ENCODE results near the gene CNTNAP4.

CNTNAP4 gene

DNA sequence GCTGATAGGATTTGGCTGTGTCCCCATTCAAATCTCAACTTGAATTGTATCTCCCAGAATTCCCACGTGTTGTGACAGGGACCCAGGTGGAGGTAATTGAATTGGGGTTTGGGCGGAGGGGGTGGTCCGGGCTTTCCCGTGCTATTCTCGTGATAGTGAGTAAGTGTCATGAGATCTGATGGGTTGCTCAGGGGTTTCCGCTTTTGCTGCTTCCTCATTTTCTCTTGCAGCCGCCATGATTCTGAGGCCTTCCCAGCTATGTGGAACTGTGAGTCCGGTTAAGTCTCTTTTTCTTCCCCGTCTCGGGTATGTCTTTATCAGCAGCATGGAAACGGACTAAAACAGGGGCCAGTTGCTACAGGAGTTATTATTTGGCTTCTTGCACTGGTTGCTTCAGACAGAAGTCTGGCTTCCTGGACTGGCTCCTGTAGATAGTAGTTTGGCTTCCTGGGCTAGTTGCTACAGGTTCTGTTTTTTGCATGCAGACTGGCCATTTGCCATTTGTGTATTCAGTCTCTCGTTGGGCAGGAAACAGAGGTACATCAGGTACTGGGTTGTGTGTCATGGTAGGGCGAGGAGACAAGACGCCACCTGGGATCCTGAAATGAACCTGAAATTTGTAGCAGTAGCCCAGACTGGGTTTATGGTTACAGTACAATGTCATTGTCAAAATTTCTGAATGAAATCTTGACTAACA is 32.6 kb downstream of the CNTNAP4 start:
- no peak for DNase-seq (ENCODE audit: low spot score)

DNA sequence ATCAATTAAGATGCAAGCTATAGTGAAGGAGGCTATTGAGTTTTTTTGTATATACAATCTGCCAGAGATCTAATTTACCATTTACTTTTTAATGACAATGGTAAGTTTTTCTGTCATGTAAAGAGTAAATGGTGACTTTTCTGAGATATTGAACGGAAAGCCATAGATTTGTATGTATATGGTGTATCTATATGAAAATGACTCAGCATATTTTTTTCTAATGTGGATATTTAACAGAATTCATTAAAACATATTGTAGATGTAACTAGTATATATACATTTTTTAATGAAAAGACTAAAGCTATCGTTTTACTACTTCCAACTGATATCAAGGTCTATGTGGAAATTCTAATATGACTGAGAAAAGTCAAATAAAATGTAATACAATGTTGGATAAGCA is 34.1 kb downstream of the CNTNAP4 start:
- DNase-seq (ENCODE audit: low spot score) = no peak

DNA sequence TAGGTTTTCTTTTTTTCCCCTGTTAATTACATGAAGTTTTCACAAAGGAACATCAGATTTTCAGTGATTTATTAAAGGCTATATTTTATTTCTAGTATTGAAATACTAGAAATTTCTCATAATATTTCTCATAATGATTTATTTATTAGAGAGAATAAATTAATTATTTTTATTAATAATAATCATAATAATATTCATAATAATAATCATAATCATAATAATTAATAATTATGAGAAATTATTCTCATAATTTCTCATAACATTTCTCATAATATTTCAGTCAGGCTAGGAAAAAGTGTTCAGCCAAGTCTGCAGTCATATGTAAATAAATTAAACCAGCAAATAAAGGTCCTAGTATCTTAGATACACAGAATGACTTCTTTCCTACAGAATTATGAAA is 41.4 kb downstream of the CNTNAP4 start:
- DNase-seq (ENCODE audit: low spot score) = no peak

DNA sequence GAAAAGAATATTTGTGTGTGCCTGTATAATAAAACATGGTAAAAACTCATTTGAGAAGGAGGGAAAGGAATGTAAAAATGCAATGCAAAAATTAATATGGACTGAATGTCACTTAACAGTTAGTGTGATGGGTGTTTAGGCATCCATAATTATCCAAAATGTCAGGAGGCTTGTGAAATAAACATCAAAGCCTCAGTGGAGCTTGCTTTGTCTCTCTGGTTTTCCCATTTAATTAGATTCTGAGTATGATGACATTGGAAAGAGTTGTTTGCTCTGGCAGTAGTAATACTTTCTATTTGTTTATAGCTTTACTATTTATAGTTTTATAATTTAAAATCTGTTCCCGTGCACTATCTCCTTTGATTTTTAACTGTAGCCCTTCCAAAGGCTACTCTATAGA is 51.9 kb downstream of the CNTNAP4 start:
- DNase-seq (ENCODE audit: low spot score) = no peak

DNA sequence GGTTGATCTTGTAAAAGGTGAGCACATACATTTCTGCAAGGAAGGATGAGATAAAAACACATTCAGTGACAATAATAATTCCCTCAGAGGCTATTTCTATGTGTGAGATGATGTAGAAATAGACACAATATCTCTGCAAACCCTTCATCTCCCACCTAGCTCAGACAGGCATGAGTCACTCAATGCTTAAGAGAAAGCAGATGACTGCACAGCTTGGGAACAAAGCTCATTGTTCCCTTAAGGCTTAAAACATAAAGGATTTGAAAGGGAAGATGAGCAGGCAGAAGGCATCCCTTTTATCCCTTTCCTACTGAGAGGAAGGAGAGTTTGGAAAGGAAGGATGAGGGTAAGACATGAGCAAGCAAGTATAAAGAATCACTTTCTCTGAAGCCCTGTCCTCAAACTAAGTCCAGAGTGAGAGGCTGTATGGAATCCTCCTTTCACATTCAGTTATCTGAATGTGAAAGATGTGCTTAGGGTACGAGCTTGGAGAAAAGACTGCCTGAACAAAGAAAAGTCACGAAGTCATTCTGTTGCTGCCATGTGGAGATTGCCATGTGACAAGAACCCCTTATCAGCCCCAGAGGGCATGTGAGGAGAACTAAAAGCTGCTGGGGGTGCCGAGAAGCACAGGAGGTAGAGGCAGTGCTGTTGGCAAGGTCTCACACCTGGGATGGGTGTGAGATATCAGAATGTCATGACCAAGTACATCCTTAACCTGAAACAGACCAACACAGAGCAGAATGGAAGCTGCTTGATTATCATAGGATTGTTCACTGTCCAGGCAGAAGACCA is 58.2 kb downstream of the CNTNAP4 start:
- DNase-seq (ENCODE audit: low spot score) = no peak

DNA sequence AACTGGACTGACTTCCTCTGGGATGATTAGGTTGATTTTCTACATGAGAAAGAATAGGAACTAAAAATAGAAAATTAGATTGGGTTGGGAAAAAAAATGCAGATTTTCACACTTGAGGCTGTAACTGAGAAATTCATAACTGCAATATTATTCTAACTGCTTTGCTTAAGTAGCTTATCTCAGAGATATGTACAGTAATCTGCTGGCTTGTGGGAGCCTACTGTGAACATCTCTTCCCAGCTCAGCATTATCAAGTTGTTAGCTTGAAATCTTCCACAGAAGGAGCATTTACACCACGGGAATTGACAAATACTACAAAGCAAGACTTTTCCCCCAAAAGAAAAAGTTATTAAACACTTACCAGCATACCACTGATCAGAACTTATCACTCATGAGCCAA is 58.9 kb downstream of the CNTNAP4 start:
- no peak for DNase-seq (ENCODE audit: low spot score)

DNA sequence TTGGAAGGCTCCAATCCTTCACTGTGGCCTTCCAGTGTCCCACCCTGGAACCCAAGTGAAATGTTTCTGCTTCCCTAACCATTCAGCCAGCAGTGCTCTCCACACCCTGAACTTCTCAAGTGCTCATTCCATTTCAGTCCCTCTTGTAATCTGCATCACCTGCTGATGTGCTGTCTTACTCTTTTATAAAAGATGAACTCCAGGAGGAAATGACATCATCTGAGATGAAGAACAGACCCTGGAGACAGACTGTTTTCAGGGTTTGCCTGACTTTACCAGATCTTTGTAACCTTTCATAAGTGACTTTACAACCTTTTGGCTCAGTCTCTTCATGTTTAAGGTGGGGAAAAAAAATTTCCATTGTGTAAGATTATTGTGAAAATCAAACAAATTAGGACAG is 61.3 kb downstream of the CNTNAP4 start:
- no peak for DNase-seq (ENCODE audit: low spot score)

DNA sequence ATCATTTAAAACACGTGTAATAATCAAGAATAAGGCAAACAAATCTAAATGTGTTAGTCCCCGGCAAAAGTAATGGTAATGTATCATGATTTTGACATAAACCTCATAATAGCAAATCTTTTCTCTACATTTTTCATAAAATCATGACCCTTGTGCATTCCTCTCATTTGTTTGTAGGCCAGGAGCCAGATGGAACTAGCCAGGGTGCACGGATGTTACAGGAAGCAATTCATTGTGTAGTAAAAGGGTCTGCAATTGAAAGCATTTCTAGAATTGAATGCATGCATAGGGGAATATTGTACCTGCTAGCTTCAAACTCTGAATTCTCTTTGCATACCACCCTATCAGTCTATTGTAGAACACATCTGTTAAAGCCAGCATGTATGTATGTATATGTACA is 66.6 kb downstream of the CNTNAP4 start:
- no peak for DNase-seq (ENCODE audit: low spot score)

DNA sequence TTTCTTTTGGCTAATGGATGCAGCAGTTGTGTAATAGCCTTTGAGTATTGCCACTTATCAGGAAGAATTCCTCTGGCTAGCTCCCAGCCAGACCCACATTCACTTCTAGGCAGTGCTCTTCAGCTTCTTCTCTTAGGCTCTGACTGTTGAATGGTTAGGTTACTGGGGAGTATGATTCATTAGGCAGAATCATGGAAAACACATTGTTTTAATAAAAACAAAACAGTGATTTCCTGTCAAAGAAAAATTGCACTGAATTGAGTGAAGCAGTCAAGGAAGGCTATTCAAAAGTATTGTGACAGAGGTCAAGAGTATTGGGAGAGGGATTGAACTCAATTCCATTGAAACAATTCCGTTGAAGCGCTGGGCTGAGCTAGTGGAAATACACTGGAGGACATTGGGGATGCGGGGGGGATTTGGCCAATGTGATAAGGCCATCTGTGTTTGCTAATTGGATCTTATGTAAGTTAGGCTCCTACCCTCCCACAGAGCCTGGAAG is 68.0 kb downstream of the CNTNAP4 start:
- DNase-seq (ENCODE audit: low spot score) = peak; percentile 36

DNA sequence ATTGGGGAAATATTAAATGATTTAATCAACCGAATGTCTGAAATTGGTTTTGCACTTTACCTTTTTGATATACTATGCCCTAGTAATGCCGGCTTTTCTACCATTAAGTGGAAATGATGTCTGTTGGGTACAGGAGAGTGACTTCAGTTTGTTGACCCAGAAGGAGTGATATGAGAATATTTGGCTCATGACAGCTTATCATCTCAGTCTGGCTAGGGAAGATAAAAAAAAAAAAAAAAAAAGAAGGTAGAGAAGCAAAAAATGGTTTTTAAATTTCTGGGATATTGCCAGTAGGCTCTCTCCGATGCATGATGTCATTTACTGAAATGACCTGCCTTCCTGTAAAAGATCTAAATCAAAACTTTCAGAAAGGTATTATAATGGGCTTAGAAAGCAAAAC is 69.0 kb downstream of the CNTNAP4 start:
- DNase-seq (ENCODE audit: low spot score) = no peak

DNA sequence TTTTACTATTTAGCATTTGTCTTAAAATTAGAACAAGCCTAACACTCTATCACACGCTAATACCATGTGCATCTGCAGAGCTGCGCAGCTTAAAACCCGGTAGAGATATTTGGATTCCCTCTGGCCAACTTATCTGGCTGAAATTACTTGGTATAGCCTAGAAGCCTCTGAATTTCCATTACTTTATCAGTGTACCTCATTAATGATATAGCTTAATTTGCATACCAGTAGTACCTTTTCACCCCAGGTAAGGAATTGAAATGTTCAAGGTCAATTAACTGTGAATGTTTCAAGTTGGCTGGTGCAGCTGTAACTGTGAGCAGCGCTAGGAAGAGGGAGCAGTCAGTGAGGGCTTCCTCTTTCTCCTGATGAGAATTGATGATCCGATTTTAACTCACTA is 74.2 kb downstream of the CNTNAP4 start:
- DNase-seq (ENCODE audit: low spot score) = no peak

DNA sequence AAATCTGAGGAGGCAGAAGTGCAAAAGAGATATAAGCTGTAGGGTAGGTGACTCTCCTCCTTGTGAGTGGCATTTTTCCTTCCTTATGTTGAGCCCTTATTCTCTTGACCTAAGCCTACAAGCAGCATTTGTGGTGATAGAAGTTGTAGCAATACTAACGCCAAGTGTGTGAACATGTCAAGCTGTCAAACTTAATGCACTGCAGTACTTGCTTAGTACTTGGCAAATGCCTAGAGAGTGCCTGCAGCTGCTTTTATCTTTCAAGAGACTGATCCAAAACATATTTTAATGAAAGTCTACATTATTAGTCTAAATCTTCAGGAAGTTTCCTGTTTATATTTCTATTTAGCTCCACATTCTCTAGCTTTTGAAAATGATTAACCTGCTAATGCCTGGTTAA is 83.2 kb downstream of the CNTNAP4 start:
- DNase-seq (ENCODE audit: low spot score) = no peak

DNA sequence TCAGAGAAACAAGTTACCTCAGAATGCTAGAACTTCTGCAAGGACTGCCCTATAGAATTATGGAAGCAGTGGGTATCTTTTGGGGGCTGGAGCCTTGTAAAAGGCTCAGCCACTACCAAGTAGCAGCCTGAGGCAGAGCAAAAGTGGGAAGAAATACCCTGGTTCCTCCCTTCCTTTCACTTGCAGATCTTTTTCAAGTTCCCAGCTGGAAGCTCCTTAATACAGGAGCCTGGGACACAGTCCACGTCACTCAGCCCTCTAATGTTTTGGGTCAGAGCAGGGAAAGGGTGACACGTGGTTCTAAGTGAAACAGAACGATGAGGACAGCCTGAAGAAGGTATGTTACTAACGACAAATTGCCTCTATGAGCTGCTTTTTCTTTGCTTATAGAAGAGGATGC is 93.1 kb downstream of the CNTNAP4 start:
- DNase-seq (ENCODE audit: low spot score) = no peak

DNA sequence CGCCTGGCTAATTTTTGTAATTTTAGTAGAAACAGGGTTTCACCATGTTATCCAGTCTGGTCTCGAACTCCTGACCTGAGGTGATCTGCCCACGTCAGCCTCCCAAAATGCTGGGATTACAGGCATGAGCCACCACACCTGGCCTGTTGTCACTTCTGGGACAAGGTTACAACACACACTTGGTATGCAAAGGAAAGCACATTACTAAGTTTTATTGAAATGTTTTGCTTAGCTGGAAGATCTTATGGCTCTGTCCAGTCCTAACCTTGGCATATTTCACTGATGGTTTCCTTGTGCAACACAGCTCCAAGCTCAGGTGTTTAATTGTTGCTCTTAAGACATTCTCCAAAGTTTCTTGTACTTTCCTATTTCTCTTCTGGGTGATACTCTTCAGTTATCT is 94.2 kb downstream of the CNTNAP4 start:
- DNase-seq (ENCODE audit: low spot score) = no peak

DNA sequence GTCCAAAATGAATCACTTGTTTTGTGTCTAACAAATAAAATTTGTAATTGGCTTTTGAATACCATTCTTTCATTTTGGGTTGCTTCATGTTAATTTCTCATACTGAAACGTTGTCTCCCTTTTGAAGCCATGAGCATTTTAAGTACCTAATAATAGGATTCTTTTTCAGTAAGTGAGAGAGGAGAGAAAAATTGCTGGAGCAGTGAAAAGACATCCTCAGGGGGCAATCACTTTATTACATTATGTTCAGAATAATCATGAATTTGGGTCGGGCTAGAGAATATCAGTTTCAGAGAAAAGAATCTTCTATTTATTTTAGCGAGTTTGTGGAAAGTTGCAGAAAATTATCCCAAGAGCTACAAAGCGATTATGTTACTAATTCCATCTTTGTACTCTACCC is 96.8 kb downstream of the CNTNAP4 start:
- DNase-seq (ENCODE audit: low spot score) = no peak

DNA sequence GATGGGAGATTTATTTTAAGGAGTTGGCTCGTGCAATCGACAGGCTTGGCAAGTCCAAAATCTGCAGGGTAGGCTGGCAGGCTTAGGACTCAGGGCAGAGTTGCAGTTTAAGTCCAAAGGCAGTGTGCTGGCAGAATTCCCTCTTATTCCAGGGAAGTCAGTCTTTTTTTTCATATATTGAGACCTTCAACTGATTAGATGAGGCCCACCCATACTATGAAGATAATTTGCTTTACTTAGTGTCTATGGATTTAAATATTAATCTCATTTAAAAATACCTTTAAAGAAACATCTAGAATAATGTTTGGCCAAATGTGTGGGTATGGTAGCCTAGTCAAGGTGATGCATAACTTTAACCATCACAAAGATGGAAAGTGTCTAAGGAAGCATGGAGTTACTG is 99.8 kb downstream of the CNTNAP4 start:
- no peak for DNase-seq (ENCODE audit: low spot score)

DNA sequence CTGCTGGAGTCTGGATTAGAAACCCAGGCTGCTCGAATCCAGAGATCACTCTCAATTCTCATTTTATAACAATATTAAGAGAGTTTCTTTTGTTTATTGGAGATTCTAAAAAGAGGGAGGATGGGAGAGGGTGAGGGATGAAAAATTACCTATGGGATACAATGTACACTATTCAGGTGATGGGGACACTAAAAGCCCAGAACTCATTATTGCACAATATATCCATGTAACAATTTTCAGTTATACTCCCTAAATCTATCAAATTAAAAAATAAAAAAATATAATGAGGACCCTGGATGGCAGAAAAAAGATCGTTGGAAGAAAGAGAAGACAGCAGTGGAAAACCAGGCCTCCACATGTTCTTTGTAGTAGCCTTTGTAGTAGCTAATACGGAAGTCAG is 100.8 kb downstream of the CNTNAP4 start:
- no peak for DNase-seq (ENCODE audit: low spot score)

DNA sequence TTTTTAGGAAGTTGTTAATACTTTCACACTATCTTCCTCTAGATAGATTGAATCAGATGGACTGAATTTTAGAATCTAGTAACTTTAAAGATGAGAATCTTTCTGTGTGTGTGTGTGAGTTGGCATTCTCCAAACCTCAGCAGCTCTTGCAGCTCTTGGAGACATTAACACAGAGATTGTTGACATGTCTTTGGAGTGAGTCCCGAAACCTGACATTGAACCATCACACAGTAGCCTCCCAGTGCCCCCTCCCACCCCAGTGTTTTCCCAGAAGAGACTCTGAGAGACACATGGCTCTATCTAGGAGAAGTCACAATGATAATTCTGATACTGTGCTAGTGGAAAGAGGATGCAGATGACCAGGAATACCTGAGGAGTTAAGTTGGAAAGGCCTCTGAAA is 103.9 kb downstream of the CNTNAP4 start:
- DNase-seq (ENCODE audit: low spot score) = no peak

DNA sequence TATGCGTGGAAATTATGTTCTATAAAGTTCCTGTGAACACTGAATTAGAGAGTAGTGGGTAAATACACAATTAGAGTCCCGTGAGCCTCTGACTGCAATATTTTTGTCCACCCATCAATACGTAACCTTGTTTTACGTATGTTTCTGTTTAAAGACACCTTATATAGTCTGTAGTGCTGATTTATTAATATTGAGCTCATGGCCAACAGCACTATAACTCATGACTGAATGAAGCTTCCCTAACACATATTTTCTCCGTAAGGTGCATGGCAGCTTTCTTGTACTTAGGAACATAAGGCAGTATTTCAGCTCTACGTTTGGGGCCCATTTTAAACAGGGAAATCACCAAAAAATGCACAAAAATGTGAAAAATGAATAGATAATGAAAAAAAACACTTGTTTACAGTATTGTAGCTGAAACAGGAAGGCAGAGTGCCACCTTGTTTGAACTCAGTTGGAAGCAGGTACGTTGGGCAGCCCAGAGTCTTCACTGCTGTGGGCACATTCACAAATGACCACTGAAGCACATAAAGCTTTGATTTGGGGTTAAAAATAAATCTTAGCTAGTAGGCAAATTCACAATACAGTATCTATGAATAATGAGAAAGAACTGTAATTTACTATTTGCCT is 108.5 kb downstream of the CNTNAP4 start:
- no peak for DNase-seq (ENCODE audit: low spot score)

DNA sequence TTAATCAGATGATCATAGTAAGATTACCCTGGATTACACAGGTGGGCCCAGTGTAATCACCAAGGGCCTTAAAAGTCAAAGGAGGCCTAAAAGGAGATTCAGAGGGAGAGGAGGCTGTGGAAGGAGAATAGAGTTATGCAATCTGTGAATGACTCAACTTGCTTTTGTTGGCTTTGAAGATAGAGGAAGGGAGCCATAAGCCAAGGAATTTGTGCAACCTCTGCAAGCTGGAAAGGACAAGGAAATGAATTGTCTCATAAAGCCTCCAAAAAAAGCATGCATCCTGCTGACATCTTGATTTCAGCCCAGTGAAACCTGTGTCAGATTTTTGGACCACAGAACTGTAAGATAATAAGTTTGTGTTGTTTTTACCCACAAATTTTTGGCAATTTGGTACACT is 109.6 kb downstream of the CNTNAP4 start:
- DNase-seq (ENCODE audit: low spot score) = peak; percentile 4

DNA sequence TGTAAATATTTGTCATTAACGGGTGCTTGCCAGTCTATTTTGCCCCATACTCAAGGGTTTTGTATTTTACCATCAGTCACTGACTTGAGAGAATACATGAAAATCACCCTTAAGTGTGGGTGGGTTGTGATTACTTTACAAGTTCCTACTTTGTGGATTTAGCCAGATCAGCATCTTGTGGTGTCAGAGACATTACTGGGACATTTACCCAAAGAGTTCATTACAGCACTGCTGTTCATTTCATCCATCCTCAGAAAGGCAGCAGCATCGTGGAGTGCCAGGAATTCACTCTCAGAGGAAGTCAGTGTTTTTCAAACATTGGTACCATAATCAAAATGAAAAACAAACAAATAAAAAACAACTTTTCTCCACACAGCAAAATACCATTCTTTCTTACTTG is 110.8 kb downstream of the CNTNAP4 start:
- DNase-seq (ENCODE audit: low spot score) = no peak

DNA sequence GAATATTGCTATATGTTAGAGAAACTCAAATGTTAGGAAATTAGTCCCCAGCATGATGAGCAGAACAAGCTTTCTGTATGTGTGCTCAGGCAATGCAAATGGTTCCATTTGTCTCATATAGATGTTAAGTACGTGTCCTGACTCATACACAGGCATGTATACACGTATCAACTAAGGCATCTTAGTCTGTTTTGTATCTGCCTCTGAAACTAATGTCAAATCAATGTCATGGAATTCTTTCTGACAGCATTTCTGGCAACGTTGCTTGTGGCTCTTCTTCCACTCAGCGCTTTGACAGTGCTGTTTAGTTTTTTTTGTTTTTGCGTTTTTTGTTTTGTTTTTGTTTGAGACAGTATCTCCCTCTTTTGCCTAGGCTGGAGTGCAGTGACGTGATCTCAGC is 111.9 kb downstream of the CNTNAP4 start:
- DNase-seq (ENCODE audit: low spot score) = peak; percentile 17

DNA sequence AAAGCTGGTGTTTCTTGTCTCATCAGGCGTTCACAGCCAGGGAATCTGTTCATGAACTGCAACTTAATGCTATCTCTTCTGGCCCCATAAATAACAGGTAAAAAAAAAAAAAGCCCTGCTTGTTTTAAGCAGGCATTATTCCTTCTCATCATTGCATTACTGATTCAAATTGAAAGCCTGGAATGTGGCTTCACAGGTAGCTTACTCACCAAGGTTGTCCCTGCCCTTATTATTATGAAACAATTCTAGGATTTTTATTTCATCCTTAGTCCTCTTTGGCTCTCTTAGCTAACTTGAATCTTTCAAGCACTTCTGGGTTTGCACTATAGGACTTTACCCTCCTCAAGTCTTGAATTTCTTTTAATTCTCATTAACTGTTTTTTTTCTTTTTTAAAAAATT is 113.3 kb downstream of the CNTNAP4 start:
- no peak for DNase-seq (ENCODE audit: low spot score)

All from hepatic stellate cell (primary cell).